ENCODE data around the gene TRAPPC2L.

GRCh38 chr16:88814144-88814502, 42.8 kb upstream of the TRAPPC2L start:
- TF ChIP-seq, protein P1, sequence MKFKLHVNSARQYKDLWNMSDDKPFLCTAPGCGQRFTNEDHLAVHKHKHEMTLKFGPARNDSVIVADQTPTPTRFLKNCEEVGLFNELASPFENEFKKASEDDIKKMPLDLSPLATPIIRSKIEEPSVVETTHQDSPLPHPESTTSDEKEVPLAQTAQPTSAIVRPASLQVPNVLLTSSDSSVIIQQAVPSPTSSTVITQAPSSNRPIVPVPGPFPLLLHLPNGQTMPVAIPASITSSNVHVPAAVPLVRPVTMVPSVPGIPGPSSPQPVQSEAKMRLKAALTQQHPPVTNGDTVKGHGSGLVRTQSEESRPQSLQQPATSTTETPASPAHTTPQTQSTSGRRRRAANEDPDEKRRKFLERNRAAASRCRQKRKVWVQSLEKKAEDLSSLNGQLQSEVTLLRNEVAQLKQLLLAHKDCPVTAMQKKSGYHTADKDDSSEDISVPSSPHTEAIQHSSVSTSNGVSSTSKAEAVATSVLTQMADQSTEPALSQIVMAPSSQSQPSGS (CRISPR knock-in tag; IDR thresholded peaks at IDR 0.05) = no peak
- TF ChIP-seq HMGXB4 (CRISPR knock-in tag; IDR thresholded peaks at IDR 0.05; ENCODE audit: borderline replicate concordance in 1 of 2, low read depth in 1 of 2) (no peak), ZNF138 (CRISPR knock-in tag; IDR thresholded peaks at IDR 0.05; ENCODE audit: low read depth) (no peak), ZNF382 (CRISPR knock-in tag; IDR thresholded peaks at IDR 0.05; ENCODE audit: borderline replicate concordance) (no peak), YY1 (IDR thresholded peaks at IDR 0.05; ENCODE audit: insufficient read depth, insufficient replicate concordance, low read depth, low read length) (no peak), BHLHE40 (IDR thresholded peaks at IDR 0.05; ENCODE audit: low read length) (no peak), ZNF296 (CRISPR knock-in tag; conservative IDR thresholded peaks at IDR 0.05) (no peak), ZNF878 (CRISPR knock-in tag; IDR thresholded peaks at IDR 0.05) (no peak), NFKB2 (CRISPR knock-in tag; IDR thresholded peaks at IDR 0.05; ENCODE audit: borderline replicate concordance) (no peak), ZNF282 (IDR thresholded peaks at IDR 0.05; ENCODE audit: partially characterized antibody) (no peak)
- TF ChIP-seq, protein P2, sequence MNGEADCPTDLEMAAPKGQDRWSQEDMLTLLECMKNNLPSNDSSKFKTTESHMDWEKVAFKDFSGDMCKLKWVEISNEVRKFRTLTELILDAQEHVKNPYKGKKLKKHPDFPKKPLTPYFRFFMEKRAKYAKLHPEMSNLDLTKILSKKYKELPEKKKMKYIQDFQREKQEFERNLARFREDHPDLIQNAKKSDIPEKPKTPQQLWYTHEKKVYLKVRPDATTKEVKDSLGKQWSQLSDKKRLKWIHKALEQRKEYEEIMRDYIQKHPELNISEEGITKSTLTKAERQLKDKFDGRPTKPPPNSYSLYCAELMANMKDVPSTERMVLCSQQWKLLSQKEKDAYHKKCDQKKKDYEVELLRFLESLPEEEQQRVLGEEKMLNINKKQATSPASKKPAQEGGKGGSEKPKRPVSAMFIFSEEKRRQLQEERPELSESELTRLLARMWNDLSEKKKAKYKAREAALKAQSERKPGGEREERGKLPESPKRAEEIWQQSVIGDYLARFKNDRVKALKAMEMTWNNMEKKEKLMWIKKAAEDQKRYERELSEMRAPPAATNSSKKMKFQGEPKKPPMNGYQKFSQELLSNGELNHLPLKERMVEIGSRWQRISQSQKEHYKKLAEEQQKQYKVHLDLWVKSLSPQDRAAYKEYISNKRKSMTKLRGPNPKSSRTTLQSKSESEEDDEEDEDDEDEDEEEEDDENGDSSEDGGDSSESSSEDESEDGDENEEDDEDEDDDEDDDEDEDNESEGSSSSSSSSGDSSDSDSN (CRISPR knock-in tag; IDR thresholded peaks at IDR 0.05) = no peak
- TF ChIP-seq, protein P3, sequence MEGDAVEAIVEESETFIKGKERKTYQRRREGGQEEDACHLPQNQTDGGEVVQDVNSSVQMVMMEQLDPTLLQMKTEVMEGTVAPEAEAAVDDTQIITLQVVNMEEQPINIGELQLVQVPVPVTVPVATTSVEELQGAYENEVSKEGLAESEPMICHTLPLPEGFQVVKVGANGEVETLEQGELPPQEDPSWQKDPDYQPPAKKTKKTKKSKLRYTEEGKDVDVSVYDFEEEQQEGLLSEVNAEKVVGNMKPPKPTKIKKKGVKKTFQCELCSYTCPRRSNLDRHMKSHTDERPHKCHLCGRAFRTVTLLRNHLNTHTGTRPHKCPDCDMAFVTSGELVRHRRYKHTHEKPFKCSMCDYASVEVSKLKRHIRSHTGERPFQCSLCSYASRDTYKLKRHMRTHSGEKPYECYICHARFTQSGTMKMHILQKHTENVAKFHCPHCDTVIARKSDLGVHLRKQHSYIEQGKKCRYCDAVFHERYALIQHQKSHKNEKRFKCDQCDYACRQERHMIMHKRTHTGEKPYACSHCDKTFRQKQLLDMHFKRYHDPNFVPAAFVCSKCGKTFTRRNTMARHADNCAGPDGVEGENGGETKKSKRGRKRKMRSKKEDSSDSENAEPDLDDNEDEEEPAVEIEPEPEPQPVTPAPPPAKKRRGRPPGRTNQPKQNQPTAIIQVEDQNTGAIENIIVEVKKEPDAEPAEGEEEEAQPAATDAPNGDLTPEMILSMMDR (CRISPR knock-in tag; IDR thresholded peaks at IDR 0.05) = no peak

All from HepG2 (cell line).